Activated naive CD8-positive, alpha-beta T cell treated with anti-CD3 and anti-CD28 coated beads, Interleukin-2, amount 10 ng/mL, durations not matched to agents 7 days and 5 days (primary cell): ENCODE results near the gene HNRNPA1L2. TPM values are rescaled to one million over a fixed set of nuclear protein-coding genes. Genes with fewer than 3 reads are reported as not detected.
"Not testable (repeated sequence)": the region's sequence is repeated elsewhere in the genome, so short reads cannot be mapped to it uniquely, and the experiment has no call there.

Experiments used
- ATAC-seq: fragments of 150-1000 bp; cut with Tn5 transposase; one replicate; pipeline ENCODE4 v1.10.0; 2021; ENCODE audit warnings: low read depth, moderate library complexity
- POLR2A ChIA-PET: fragments of 350-600 bp; sonication (Branson Sonifier 250); formaldehyde crosslinking; loops from one replicate; lab custom pipeline; 2021; ENCODE audit warnings: antibody characterized with exemption; lab: Charles Lee
- DNase-seq: peaks from one replicate; pipeline ENCODE4 v3.0.0; 2021
- H3K27ac Mint-ChIP-seq: one replicate; pipeline ENCODE4 v1.8.0; 2022; ENCODE audit warnings: mild to moderate bottlenecking, mixed read lengths
- H3K27me3 Mint-ChIP-seq: one replicate; pipeline ENCODE4 v1.8.0; 2022; ENCODE audit warnings: mild to moderate bottlenecking, moderate library complexity, mixed read lengths
- H3K36me3 Mint-ChIP-seq: one replicate; pipeline ENCODE4 v1.8.0; 2021; ENCODE audit warnings: mild to moderate bottlenecking, mixed read lengths
- H3K4me1 Mint-ChIP-seq: one replicate; pipeline ENCODE4 v1.8.0; 2021; ENCODE audit warnings: mixed read lengths
- H3K4me3 Mint-ChIP-seq: one replicate; pipeline ENCODE4 v1.8.0; 2022; ENCODE audit warnings: mild to moderate bottlenecking, moderate library complexity, mixed read lengths
- H3K9me3 Mint-ChIP-seq: one replicate; pipeline ENCODE4 v1.8.0; 2021; ENCODE audit warnings: mixed read lengths
- total RNA-seq, 2 experiments: library from RNA; stranded (reverse); gene quantifications; one replicate each; pipeline ENCODE4 v1.2.3, GENCODE V29; 2021

Gene HNRNPA1L2
- total RNA-seq, 2 experiments from 2014 or later: 12.9 to 14.7 TPM

GRCh38 chr13:52610158-52610557 lies 32.1 kb upstream of the HNRNPA1L2 start:
- POLR2A ChIA-PET, H3K4me1 Mint-ChIP-seq, H3K27me3 Mint-ChIP-seq, H3K36me3 Mint-ChIP-seq, H3K4me3 Mint-ChIP-seq, H3K9me3 Mint-ChIP-seq, H3K27ac Mint-ChIP-seq, DNase-seq, ATAC-seq: not testable (repeated sequence)

DNA sequence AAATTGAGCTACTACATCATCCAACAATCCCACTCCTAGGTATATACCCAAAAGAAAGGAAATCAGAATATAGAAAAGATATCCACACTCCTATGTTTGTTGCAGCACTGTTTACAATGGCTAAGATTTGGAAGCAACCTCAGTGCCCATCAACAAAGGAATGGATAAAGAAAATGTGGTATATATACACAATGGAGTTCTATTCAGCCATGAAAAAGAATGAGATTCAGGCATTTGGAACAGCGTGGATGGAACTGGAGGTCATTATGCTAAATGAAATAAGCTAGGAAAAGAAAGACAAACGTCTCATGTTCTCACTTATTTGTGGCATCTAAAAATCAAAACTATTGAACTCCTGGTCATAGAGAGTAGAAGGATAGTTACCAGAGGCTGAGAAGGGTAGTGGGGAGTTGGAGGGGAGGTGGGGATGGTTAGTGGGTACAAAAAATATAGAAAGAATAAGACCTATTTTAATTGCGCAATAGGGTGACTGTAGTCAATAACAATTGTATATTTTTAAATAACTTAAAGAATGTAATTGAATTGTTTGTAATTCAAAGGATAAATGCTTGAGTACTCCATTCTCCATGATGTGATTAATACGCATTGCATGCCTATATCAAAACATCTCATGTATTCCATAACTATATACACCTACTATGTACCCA lies 27.0 kb upstream of the HNRNPA1L2 start:
- no peaks in the 10 kb centered on the region for H3K9me3 Mint-ChIP-seq
- DNase-seq (no peak), ATAC-seq (no peak)
- POLR2A ChIA-PET: interaction anchor here (3.1 kb wide), 1 partner anchor 37 kb away, joined by 89 read pairs; the partner anchor contains the start of gene SUGT1
- H3K4me3 Mint-ChIP-seq: no peak overlapping the region
- H3K36me3 Mint-ChIP-seq: no peaks in the 10 kb centered on the region
- no peak overlapping the region for H3K27ac Mint-ChIP-seq
- peaks cover 16% of the 10 kb centered on the region for H3K4me1 Mint-ChIP-seq
- peaks cover 8% of the 10 kb centered on the region for H3K27me3 Mint-ChIP-seq

DNA sequence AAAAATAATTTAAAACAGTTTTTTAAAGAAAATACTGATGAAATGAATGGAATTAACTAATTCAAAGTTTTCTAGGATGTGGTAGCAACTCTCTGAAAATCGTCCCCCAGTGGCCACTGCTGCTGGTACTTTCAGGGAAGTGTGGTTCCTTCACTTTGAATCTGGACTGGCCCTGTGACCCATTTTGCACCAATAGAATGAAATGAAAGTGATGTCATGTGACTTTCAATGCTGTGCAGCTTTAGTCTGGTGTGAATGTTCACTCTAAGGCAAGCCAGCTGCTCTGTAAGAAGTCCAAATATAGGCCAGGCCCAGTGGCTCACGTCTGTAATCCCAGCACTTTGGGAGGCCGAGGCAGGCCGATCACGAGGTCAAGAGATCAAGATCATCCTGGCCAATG lies 26.4 kb upstream of the HNRNPA1L2 start:
- no peaks in the 10 kb centered on the region for H3K9me3 Mint-ChIP-seq
- peak overlapping the region; percentile 90 for H3K27ac Mint-ChIP-seq
- H3K4me1 Mint-ChIP-seq: peaks cover 18% of the 10 kb centered on the region
- no peak for DNase-seq
- POLR2A ChIA-PET: interaction anchor here (0.7 to 3.1 kb wide), 2 partner anchors 37 to 1706 kb away, joined by 3 to 89 read pairs; partner anchors contain the start of genes RNASEH2B and SUGT1
- H3K27me3 Mint-ChIP-seq: peaks cover 8% of the 10 kb centered on the region
- ATAC-seq: no peak
- H3K4me3 Mint-ChIP-seq: peak overlapping the region; percentile 99
- no peaks in the 10 kb centered on the region for H3K36me3 Mint-ChIP-seq

- peaks cover 6% of the 10 kb centered on the region for H3K27me3 Mint-ChIP-seq
- peak overlapping the region; percentile 99 for H3K4me3 Mint-ChIP-seq
- H3K27ac Mint-ChIP-seq: peak overlapping the region; percentile 90
- peaks cover 20% of the 10 kb centered on the region for H3K4me1 Mint-ChIP-seq
- ATAC-seq (peak; percentile 96), DNase-seq (peak; percentile 84)
- H3K36me3 Mint-ChIP-seq: no peaks in the 10 kb centered on the region
- H3K9me3 Mint-ChIP-seq: no peaks in the 10 kb centered on the region
- POLR2A ChIA-PET: interaction anchor here (0.6 to 3.1 kb wide), 5 partner anchors 9 to 1164 kb away, joined by 3 to 89 read pairs (median 5); partner anchors contain the start of gene SUGT1
Observed at GRCh38 chr13:52617070-52618060, 24.9 kb upstream of the HNRNPA1L2 start.

- H3K27ac Mint-ChIP-seq, H3K4me3 Mint-ChIP-seq, H3K9me3 Mint-ChIP-seq, POLR2A ChIA-PET, ATAC-seq, H3K27me3 Mint-ChIP-seq, DNase-seq, H3K4me1 Mint-ChIP-seq: not testable (repeated sequence)
- H3K36me3 Mint-ChIP-seq: peaks cover 16% of the 10 kb centered on the region
Observed at GRCh38 chr13:52631083-52631690, 11.0 kb upstream of the HNRNPA1L2 start.

GRCh38 chr13:52638666-52639328 lies 3.4 kb upstream of the HNRNPA1L2 start:
- no peaks in the 10 kb centered on the region for H3K27me3 Mint-ChIP-seq
- H3K4me3 Mint-ChIP-seq: no peak overlapping the region
- H3K9me3 Mint-ChIP-seq: no peaks in the 10 kb centered on the region
- POLR2A ChIA-PET: interaction anchor here (1.0 kb wide), 1 partner anchor 22 kb away, joined by 3 read pairs; no protein-coding TSS in a partner anchor
- H3K4me1 Mint-ChIP-seq: peaks cover 6% of the 10 kb centered on the region
- H3K36me3 Mint-ChIP-seq: peaks cover 25% of the 10 kb centered on the region
- H3K27ac Mint-ChIP-seq: no peak overlapping the region
- ATAC-seq: no peak
- DNase-seq: no peak

DNA sequence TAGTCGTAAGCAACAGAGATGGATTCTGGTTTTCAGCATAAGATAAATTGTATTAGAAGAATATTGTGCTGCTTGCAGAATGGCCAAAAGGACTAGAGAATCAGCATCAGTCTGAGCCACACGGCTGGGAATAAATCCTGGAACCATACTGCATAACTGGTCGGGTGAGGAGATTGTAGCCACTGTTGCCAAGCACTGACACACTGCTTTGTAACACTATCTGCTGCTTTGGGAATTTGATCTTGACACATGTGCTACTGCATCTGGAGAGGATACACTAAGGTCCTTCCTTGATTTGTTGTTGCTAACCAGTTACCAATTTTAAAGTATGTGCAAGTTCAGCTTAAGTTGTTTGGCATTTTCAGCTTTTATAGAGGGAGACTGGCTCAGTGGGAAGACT lies 1.9 kb downstream of the HNRNPA1L2 start:
- POLR2A ChIA-PET: no interaction called here
- peaks cover 25% of the 10 kb centered on the region for H3K36me3 Mint-ChIP-seq
- H3K4me1 Mint-ChIP-seq: peaks cover 7% of the 10 kb centered on the region
- H3K27me3 Mint-ChIP-seq: no peaks in the 10 kb centered on the region
- H3K27ac Mint-ChIP-seq: no peak overlapping the region
- H3K4me3 Mint-ChIP-seq: no peak overlapping the region
- H3K9me3 Mint-ChIP-seq: no peaks in the 10 kb centered on the region
- ATAC-seq: no peak
- no peak for DNase-seq

DNA sequence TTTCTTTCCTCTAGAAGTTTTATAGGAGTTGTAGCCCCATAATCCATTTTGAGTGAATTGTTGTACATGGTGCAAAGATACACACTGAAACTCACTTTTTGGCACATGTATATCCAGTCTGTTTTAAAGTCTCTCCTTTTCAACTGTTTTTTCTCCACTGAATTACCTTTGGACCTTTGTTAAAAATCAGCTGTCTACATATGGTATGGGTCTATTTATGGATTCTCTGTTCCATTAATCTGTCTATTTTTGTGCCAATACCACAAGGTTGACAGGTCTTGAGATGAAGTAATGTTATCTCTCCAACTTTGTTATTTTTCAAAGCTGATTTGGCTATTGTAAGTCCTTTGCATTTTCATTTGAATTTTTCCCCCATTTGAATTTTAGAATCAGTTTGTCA lies 4.7 kb downstream of the HNRNPA1L2 start:
- Mint-ChIP-seq H3K9me3 (no peaks in the 10 kb centered on the region), H3K36me3 (peaks cover 19% of the 10 kb centered on the region), H3K4me1 (peaks cover 13% of the 10 kb centered on the region), H3K4me3 (no peak overlapping the region), H3K27me3 (no peaks in the 10 kb centered on the region), H3K27ac (no peak overlapping the region)
- DNase-seq (no peak), ATAC-seq (no peak)
- POLR2A ChIA-PET: no interaction called here

DNA sequence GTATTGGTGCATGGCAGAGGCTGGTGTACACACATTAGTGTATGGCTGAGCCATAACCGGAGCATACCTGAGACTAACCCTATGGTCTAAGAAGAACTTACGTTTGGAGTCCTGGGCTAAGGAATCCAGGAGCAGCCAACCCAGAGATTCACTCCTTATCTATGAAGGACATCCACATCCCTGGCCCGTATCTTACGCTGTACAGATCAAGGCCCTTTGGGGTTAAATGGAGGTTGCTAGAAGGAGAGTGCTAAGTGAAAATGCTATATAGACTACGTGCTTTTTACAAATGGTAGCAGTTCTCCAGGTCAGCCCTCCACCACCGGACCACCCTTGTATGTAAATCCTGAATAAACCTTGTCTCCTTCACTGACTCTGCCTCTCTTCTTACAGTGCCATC lies 8.5 kb downstream of the HNRNPA1L2 start:
- POLR2A ChIA-PET: no interaction called here
- H3K9me3 Mint-ChIP-seq: no peaks in the 10 kb centered on the region
- H3K27me3 Mint-ChIP-seq: no peaks in the 10 kb centered on the region
- no peak overlapping the region for H3K27ac Mint-ChIP-seq
- ATAC-seq (no peak), DNase-seq (no peak)
- no peak overlapping the region for H3K4me3 Mint-ChIP-seq
- H3K36me3 Mint-ChIP-seq: peaks cover 13% of the 10 kb centered on the region
- H3K4me1 Mint-ChIP-seq: peaks cover 7% of the 10 kb centered on the region

GRCh38 chr13:52651897-52652195 lies 9.6 kb downstream of the HNRNPA1L2 start:
- POLR2A ChIA-PET: interaction anchor here (1.2 to 3.3 kb wide), 4 partner anchors 21 to 51 kb away, joined by 3 to 89 read pairs (median 6); no protein-coding TSS in a partner anchor
- H3K27ac Mint-ChIP-seq: peak overlapping the region; percentile 46

GRCh38 chr13:52652196-52652979 lies 10.2 kb downstream of the HNRNPA1L2 start, which contains the start of gene SUGT1:
TSS of gene SUGT1 (plus strand) at chr13:52652836. CDS start at chr13:52652921, 85 bp downstream.
- DNase-seq (peak; percentile 96), ATAC-seq (peak; percentile 98)
- H3K4me1 Mint-ChIP-seq: peaks cover 6% of the 10 kb centered on the region
- peak within 1 kb of the TSS; percentile 46 for H3K27ac Mint-ChIP-seq
- H3K36me3 Mint-ChIP-seq: peaks cover 13% of the 10 kb centered on the region
- no peaks in the 10 kb centered on the region for H3K27me3 Mint-ChIP-seq
- no peaks in the 10 kb centered on the region for H3K9me3 Mint-ChIP-seq
- POLR2A ChIA-PET: interaction anchor here (0.6 to 3.3 kb wide), 10 partner anchors 13 to 1199 kb away, joined by 3 to 89 read pairs (median 4); partner anchors contain the start of gene INTS6
- no peak within 1 kb of the TSS for H3K4me3 Mint-ChIP-seq

More at GRCh38 chr13:52651897-52652195, 9.6 kb downstream of the HNRNPA1L2 start:
- DNase-seq: no peak
- no peaks in the 10 kb centered on the region for H3K9me3 Mint-ChIP-seq
- no peak overlapping the region for H3K4me3 Mint-ChIP-seq
- H3K36me3 Mint-ChIP-seq: peaks cover 13% of the 10 kb centered on the region
- H3K4me1 Mint-ChIP-seq: peaks cover 6% of the 10 kb centered on the region
- no peaks in the 10 kb centered on the region for H3K27me3 Mint-ChIP-seq
- ATAC-seq: peak; percentile 0

DNA sequence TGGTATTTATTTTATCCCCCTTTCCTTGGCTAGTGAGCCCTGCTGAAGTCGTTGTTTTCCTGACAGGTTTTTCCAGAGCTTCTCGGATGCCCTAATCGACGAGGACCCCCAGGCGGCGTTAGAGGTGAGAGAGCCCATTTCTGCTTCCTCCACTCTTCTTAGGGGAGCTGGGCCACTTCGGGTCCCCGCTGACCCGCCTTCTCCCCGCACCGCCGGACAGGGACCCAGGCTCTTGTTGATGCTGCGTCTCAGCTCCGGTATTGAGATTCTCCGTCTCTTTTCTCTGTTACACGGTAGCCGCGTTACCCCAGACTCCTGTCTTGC lies 10.7 kb downstream of the HNRNPA1L2 start:
- Mint-ChIP-seq H3K27ac (no peak overlapping the region), H3K4me3 (no peak overlapping the region), H3K27me3 (no peaks in the 10 kb centered on the region), H3K9me3 (no peaks in the 10 kb centered on the region), H3K4me1 (peaks cover 6% of the 10 kb centered on the region), H3K36me3 (peaks cover 13% of the 10 kb centered on the region)
- DNase-seq (no peak), ATAC-seq (peak; percentile 37)
- POLR2A ChIA-PET: interaction anchor here (0.9 to 3.3 kb wide), 8 partner anchors 12 to 197 kb away, joined by 3 to 89 read pairs (median 4); no protein-coding TSS in a partner anchor
